Hepatocyte (in vitro differentiated cells): Measurements from ENCODE around the gene VANGL1.

ENCODE experiments used
- CTCF ChIP-seq: fragments of 200-600 bp; sonication (generic); IDR thresholded peaks from 2 replicates; pipeline ENCODE4 v1.5.1; 2016; ENCODE audit warnings: antibody characterized with exemption, mild to moderate bottlenecking; ENCODE audit not compliant: poor library complexity
- EZH2phosphoT487 ChIP-seq: fragments of 200-600 bp; sonication (generic); IDR thresholded peaks from one replicate; pipeline ENCODE4 v1.6.1; 2018; ENCODE audit warnings: antibody characterized with exemption, mild to moderate bottlenecking, low read depth, moderate library complexity; ENCODE audit not compliant: unreplicated experiment, severe bottlenecking

DNA sequence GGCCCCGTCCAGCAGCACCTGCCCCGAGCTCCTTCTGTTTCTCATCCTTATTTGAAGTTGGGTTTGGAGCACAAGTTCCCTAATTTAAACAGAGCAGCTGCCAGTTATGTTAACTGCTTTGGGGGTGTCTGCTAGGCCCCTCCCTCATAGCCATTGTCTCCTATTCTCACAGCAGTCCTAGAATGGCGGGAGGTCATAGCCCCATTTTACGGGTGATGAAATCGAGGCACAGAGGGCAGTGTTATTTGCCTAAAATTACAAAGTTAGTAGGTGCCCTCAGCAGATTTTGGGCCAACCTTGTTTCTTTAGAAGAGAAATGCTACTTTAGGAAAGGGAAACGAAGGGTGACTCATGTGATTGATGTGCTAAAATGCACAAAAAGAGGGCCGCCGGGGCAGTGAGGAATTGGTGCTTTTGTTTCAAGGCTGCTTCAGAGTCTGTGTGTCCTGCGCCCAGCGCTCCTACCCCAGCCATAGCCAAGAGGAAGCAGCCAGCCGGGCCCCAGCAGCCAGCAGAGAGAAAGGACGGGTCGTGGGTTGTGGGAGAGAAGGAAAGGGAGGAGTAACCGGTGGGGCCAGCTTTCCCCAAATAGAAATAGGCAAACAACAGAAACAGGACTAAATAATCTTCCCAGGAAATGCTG, 13.0 kb downstream of the VANGL1 start:
- TF ChIP-seq CTCF (no peak), EZH2phosphoT487 (no peak)
